HepG2 (cell line): ENCODE results near the gene GABRP.

ENCODE experiments used
- ARNTL ChIP-seq: sonication (generic); formaldehyde crosslinking; IDR thresholded peaks from 2 replicates; pipeline ENCODE4 v1.4.0; 2020; ENCODE audit warnings: mild to moderate bottlenecking, missing genetic modification reagents
- FOXK2 ChIP-seq: fragments of 450-650 bp; IDR thresholded peaks from 2 replicates; pipeline ENCODE4 v1.6.1; 2016
- FOXP1 ChIP-seq, 2 experiments: fragments of 450-650 bp in 1 of 2; IDR thresholded peaks; 2 replicates each; pipeline ENCODE4 v1.6.1; 2017 to 2018; ENCODE audit warnings: antibody characterized with exemption in 1 of 2
- HDAC6 ChIP-seq: fragments of 200-600 bp; sonication (generic); IDR thresholded peaks from 2 replicates; pipeline ENCODE4 v1.7.0; 2017; ENCODE audit warnings: mild to moderate bottlenecking, antibody characterized with exemption, low read length, low read depth
- MIER3 ChIP-seq: IDR thresholded peaks from 2 replicates; pipeline ENCODE4 v1.6.1; 2016; ENCODE audit warnings: missing compliant biosample characterization, borderline replicate concordance
- SIN3A ChIP-seq: IDR thresholded peaks from 2 replicates; pipeline ENCODE4 v1.6.1; 2011; ENCODE audit warnings: low read depth, mild to moderate bottlenecking, control low read depth, low read length, borderline replicate concordance
- SRY ChIP-seq: sonication (generic); formaldehyde crosslinking; IDR thresholded peaks from 2 replicates; pipeline ENCODE4 v1.8.0; 2022; ENCODE audit warnings: mild to moderate bottlenecking, missing genetic modification reagents
- ZBTB21 ChIP-seq: sonication (generic); formaldehyde crosslinking; IDR thresholded peaks from 2 replicates; pipeline ENCODE4 v1.4.0; 2020; ENCODE audit warnings: missing genetic modification reagents
- ZNF251 ChIP-seq: sonication (generic); formaldehyde crosslinking; IDR thresholded peaks from 2 replicates; pipeline ENCODE4 v1.9.0; 2021; ENCODE audit warnings: mild to moderate bottlenecking, missing genetic modification reagents
- TF ChIP-seq, protein P1 (sequence below): sonication (generic); formaldehyde crosslinking; IDR thresholded peaks from 2 replicates; pipeline ENCODE4 v1.5.0; 2020; ENCODE audit warnings: mild to moderate bottlenecking, missing genetic modification reagents, moderate library complexity

DNA sequence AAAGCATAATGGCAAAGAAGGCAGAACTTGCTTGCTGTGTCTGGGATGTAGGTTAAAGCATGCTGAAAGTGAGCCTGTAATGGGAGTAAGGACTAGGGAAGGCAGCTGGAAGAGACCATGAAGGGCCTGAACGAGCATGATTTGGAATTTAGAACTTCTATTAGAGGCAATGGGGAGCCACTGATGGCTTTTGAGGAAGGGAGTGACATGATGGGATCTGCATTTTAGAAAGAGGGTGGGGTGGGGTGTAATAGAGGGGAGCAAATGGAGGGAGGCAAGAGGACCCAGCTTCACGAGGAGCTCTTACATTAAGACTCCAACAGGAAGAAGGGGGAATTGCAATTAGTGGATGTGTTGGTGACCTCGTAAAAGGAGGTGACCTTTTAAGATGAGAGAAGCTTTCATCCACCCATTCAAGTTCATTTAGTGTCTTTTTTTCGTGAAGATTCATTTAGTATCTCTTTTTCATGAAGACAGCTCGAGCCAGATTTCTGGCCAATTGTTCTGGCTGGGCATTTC is 13.6 kb upstream of the GABRP start:
- TF ChIP-seq SIN3A (no peak), MIER3 (CRISPR knock-in tag) (no peak), ARNTL (no peak), ZNF251 (no peak), SRY (no peak), FOXK2 (no peak), HDAC6 (no peak), ZBTB21 (CRISPR knock-in tag) (no peak), FOXP1 (IDR thresholded peaks at IDR 0.05) (no peak), FOXP1 (CRISPR knock-in tag; IDR thresholded peaks at IDR 0.05) (no peak)
- TF ChIP-seq, protein P1, sequence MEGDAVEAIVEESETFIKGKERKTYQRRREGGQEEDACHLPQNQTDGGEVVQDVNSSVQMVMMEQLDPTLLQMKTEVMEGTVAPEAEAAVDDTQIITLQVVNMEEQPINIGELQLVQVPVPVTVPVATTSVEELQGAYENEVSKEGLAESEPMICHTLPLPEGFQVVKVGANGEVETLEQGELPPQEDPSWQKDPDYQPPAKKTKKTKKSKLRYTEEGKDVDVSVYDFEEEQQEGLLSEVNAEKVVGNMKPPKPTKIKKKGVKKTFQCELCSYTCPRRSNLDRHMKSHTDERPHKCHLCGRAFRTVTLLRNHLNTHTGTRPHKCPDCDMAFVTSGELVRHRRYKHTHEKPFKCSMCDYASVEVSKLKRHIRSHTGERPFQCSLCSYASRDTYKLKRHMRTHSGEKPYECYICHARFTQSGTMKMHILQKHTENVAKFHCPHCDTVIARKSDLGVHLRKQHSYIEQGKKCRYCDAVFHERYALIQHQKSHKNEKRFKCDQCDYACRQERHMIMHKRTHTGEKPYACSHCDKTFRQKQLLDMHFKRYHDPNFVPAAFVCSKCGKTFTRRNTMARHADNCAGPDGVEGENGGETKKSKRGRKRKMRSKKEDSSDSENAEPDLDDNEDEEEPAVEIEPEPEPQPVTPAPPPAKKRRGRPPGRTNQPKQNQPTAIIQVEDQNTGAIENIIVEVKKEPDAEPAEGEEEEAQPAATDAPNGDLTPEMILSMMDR = no peak
